NCI-H128 (cell line): ENCODE measurements around the gene ZNF652.
"Not testable (repeated sequence)": the region's sequence is repeated elsewhere in the genome, so short reads cannot be mapped to it uniquely, and the experiment has no call there.

Source experiments
- DNase-seq: peaks from one replicate; lab custom pipeline; 2025; ENCODE audit not compliant: unreplicated experiment; lab: John Stamatoyannopoulos, UW

ZNF652 gene

DNA sequence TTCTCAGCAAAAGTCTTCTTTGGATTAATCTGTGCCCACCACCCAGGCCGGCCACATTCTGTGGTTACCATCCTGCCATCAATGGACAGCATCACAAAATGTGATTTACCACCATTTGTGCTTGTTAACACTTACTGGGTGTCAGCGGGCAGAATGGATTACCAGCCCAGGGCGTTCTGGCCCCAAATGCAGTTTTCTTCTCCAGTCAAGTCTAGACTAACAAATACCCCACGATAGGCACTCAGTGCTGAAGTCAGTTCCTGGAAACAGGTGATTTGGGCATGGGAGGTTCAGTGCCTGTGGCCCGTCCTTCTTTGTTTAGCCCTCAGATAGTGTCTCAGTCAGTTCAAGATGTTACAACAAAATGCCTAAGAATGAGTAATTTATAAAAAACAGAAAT, 92.7 kb downstream of the ZNF652 start:
- DNase-seq, result no peak

DNA sequence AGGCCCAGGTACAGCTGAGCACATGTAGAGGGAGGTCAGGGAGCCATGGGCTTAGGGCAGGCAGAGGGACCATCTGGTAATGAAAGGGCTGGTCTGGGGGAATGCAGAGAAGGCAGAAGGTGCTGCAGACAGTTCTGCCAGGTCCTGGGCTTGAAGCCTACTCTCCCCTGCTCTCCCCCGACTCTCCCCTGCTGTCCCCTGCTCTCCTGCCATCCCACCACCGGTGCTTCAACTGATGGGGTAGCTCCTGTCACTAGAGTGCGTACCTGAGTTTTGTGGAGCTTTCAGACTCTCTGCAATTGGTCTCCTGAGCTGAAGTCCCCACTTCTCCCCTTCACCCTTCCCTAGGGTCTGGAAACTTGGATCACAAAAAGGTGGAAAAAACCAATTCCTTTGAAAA, 94.1 kb downstream of the ZNF652 start:
- no peak for DNase-seq

DNA sequence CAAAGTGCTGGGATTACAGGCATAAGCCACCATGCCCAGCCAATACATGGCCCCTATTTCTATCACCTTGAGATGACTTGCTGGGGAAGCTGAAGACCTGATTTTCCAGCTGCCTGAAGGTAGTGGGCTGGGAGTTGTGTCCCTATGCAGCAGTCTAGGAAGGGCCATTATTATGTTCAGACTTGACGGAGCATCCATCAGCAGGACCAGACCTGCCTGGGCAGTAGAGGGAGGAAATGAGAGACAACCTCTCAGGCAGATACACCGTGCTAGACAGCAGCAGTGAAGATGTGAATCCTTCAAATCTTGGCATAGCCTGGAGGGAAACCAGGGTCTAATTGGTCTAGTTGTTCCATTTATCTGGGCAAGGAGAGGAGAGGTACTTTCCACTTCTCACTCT, 95.8 kb downstream of the ZNF652 start:
- DNase-seq, result no peak

DNA sequence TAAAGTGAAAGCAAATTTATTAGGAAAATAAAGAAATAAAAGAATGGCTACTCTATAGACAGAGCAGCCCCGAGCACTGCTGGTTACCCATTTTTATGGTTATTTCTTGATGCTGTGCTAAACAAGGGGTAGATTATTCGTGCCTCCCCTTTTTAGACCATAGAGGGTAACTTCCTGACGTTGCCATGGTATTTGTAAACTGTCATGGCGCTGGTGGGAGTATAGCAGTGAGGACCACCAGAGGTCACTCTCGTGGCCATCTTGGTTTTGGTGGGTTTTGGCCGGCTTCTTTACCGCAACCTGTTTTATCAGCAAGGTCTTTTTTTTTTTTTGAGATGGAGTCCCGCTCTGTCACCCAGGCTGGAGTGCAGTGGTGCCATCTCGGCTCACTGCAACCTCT, 100.5 kb downstream of the ZNF652 start:
- DNase-seq, result not testable (repeated sequence)

DNA sequence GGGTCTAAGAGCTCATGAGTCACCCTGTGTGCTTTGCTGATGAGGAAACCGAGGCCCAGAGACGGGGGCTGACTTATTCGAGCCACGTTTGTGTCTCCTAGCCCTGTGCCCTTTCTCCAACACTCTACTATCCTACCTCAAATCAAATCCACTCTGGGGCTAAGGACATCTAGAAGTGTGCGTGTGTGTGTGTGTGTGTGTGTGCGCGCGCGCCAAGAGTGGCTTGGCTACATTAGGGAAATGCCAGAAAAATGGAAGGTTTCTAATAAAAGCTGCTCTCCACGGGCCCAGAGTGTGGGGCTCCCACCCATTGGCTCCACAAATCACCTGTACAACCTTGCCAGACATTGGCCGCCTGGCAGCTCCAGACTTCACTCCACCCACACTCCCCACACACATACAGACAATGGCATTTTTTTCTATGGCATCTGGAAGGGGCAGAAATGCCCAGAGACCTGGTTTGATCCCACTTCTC, 101.2 kb downstream of the ZNF652 start:
- DNase-seq, result no peak

DNA sequence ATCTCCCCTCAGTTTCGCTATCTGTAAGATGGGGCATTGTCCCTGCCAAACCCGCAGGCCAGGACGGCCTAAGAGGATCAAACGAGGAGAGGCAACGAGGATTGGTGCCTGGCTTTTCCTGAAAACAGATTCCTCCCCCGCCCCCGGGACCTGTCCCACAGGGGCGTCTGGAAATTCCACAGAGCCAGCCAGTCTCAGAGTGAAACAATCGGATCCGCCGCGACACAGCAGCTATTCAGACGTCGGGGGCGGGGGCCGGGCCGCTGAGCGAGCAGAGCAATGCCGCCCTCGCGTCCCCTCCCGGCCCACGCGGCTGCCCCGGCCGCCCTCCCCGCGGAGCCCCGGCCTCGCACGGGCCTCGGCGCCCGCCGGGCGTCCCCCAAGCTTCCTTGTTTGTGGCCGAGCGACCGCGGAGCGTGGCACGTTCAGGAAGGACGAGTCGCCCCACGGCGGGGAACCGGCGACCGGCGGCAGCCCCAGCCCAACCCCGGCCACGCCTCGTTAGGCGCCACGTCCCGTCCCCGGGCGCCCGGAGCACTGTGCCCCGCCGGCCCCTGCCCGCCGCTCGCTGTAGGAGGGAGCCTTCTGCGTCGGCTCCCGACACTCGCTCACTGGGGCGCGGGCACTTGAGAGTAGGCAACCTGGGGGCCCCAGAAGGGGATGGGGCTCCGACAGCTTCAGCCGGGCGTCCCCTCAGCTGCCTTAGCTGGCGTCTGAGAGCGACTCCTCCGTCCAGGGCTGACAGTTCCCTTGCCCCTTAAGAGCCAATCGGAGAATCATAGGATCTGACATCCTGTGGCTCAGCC, 101.8 kb downstream of the ZNF652 start:
- no peak for DNase-seq

DNA sequence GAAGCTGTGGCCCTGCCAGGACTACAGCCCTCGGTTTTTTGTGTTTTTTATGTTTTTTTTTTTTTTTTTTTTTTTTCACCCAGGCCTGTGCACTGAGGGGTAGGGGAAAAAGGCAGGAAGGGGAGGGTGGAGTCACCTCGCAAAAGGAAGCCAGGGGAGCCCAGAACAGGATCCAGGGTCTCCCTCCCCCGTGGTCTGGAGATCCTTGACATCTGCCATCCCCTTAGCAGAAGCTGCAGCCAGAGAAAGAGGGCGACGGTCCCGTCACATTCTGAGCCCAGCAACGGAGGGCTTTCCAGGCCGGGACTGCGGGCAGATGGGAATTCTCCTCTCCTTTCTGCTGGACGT, 102.4 kb downstream of the ZNF652 start:
- no peak for DNase-seq

DNA sequence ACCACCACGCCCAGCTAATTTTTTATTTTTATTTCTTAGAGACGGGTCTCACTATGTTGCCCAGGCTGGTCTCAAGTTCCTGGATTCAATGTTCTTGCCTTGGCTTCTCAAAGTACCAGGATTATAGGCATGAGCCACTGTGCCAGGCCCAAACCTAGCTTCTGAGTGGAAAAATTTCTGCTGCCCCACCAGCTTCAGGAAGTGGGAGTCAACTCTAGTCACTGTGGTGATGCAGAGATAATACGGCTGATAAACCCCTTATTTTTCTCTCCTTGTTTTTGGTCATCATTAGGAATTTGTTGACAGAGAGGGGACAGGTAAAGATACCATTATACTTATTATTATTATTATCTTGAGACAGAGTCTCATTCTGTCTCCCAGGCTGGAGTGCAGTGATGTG, 103.7 kb downstream of the ZNF652 start:
- DNase-seq, result no peak

DNA sequence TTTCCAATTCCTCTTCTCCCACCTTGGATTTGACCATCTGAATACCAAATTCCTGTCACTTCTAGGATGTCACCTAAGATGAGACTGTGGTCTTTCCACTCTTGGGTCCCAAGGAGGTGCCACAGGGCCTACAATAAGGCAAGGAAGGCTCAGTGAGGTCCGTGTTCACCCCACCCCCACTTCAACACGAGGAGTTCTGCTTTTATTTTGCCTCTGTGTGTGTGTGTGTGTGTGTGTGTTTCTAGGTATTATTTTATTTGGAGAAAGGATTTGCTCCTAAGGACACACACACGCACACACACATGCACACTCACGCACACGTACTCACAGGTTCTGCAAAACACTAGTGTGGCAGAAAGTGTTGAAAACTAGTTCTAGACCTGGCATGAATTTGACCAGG, 106.9 kb downstream of the ZNF652 start:
- DNase-seq, result no peak

DNA sequence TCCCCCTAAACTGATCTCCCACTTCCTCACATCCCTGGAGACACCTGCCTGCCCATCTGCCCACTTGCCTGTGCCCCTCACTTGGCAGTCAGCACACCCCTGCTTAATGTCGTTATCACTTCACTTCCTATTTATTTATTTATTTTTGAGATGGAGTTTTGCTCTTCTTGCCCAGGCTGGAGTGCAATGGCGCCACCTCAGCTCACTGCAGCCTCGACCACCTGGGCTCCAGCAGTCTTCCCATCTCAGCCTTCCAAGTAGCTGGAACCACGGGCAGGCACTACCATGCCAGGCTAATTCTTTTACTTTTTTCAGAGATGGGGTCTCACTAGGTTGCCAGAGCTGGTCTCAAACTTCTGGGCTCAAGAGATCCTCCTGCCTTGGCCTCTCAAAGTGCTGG, 108.0 kb downstream of the ZNF652 start:
- DNase-seq, result no peak

DNA sequence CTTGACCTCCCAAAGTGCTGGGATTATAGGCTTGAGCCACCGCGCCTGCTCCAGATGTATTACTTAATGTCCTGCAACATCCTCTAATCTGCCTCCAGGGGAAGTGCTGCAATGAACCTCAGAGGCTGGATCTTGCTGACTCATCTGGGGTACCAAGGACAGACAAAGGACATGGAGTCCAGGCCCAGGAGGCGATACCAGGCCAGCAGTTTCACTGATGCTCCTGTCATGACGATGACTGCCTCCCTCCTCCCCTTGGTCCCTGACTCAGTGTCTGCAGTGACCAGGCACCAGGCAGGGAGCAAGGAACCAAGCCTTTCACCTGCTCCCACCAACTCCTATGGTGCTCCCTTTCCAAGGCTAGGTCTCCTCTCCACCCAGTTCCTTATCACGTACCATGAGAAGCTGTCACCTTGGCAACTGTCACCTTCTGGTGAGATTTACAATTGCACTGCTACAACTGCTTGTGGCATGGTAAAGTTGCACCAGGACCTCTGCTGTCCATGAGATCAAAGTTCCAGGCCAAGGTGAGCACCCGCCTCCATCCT, 109.8 kb downstream of the ZNF652 start:
- no peak for DNase-seq

DNA sequence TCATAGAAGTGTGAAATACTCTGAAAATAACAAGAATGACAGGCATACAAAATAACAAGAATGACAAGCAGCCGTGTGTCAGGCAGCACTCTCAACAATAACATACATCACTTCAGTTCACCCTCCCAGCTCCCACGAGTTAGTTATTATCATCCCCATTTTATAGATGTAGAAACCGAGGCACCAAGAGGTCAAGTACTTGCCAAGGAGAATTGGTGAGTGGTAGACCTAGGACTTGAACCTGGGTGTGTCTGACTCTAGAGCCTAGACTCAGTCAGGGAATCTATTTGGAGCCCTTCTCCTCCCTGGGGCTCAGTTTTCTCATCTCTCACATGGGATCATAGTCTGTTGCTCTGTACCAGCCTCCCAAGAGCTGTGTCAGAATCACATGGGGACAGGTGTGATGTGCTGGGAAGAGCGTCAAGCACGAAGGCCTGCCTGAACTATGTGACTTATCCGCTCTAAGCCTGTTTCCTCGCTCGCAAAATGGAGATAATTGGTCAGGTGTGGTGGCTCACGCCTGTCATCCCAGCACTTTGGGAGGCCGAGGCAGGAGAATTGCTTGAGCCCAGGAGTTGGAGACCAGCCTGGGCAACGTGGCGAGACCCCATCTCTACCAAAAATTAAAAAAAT, 112.0 kb downstream of the ZNF652 start:
- DNase-seq, result no peak

DNA sequence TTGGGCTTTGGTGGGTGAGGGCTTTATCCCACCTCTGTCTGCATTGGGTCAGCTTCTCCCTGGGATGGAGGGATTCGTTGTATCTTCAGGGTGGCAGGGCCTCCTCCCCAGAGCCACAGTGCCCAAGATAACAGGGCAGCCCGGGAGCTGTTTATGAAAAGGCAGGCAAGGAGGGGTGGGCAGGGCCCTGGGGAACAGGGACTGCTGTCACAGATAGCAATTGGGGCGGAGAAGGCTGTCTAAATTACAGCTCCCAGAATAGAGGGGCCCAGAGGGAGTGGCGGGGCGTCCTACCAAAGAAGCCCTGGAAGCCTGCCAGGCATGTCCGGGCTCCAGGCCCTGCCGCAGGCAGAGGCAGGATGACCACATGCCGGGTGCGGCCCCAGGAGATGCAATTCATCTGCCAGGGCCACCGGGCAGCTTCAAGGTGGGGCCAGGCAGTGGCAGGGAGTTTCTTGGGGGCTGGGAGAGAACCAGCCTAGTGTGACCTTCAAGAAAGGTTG, 112.7 kb downstream of the ZNF652 start:
- no peak for DNase-seq

DNA sequence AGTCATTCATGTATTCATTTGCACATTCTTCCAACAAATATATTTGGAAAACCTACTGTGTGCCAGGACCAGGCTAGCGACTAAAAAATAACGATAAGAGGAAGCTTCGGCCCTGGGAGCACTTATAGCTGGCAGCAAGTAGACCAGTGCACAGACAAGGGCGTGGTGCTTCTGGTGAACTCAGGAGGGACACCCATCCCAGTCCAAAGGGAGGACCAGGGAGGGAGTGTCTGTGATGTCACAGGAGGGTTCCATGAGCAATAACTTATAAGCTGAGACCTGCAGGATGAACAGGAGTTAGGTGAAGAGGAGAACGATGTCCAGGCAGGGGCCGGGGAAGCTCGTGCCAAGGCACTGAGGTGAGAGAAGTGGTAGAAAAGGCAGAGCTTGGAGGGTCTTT, 114.1 kb downstream of the ZNF652 start:
- DNase-seq, result no peak

DNA sequence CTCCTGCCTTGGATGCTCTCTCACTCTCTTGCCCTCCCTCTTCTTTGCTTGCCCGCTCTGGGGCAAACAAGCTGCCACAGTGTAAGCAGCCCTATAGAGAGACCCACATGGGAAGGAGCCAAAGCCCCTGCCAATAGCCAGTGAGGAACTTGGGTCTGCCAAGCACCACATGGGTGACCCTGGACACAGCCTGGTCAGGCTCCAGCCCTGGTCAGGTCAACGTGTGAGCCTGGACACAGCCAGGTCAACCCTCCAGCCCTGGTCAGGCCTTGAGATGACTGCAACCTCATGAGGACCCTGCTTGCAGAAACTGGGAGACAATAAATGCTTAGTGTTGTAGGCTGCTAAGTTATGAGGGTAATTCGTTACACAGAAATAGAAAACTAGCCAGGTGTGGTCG, 117.2 kb downstream of the ZNF652 start:
- DNase-seq, result no peak
